Fibroblast of the conjunctiva (primary cell): ENCODE data around the gene PLGLB2.
"Not testable (repeated sequence)": the region's sequence is repeated elsewhere in the genome, so short reads cannot be mapped to it uniquely, and the experiment has no call there.

Experiments used
- DNase-seq: peaks from one replicate; pipeline ENCODE4 v3.0.0-alpha.2; 2010; ENCODE audit warnings: low read depth

The PLGLB2 gene

GRCh38 chr2:87747791-87748190, at the start of gene PLGLB2:
Gene PLGLB2 (plus strand): TSS chr2:87748087. CDS start chr2:87748154, 67 bp downstream.
- not testable (repeated sequence) for DNase-seq

- DNase-seq: not testable (repeated sequence)
Observed at GRCh38 chr2:87704572-87705323, 43.1 kb upstream of the PLGLB2 start.

- not testable (repeated sequence) for DNase-seq
Observed at GRCh38 chr2:87708368-87708767, 39.5 kb upstream of the PLGLB2 start.

GRCh38 chr2:87727940-87728599, 19.8 kb upstream of the PLGLB2 start:
- DNase-seq: not testable (repeated sequence)

- DNase-seq: not testable (repeated sequence)
Observed at GRCh38 chr2:87740928-87741327, 7.0 kb upstream of the PLGLB2 start.

- DNase-seq: not testable (repeated sequence)
Observed at GRCh38 chr2:87742393-87743108, 5.3 kb upstream of the PLGLB2 start.

GRCh38 chr2:87743638-87744037, 4.2 kb upstream of the PLGLB2 start:
- DNase-seq: not testable (repeated sequence)

- DNase-seq: not testable (repeated sequence)
Observed at GRCh38 chr2:87745353-87745951, 2.4 kb upstream of the PLGLB2 start.

GRCh38 chr2:87748524-87748923, 637 bp downstream of the PLGLB2 start:
- not testable (repeated sequence) for DNase-seq

GRCh38 chr2:87750560-87750959, 2.7 kb downstream of the PLGLB2 start:
- not testable (repeated sequence) for DNase-seq

- not testable (repeated sequence) for DNase-seq
Observed at GRCh38 chr2:87754759-87755158, 6.9 kb downstream of the PLGLB2 start.
